ENCODE measurements around the gene SLC40A1. TPM values are rescaled to one million over a fixed set of nuclear protein-coding genes. Genes with fewer than 3 reads are reported as not detected.

Gene SLC40A1
- total and polyA plus RNA-seq, 2 of the 13 experiments (the other 11 are each of a cell fraction or from before 2014, with no cell fraction given) = 10.6 to 24.9 TPM

DNA sequence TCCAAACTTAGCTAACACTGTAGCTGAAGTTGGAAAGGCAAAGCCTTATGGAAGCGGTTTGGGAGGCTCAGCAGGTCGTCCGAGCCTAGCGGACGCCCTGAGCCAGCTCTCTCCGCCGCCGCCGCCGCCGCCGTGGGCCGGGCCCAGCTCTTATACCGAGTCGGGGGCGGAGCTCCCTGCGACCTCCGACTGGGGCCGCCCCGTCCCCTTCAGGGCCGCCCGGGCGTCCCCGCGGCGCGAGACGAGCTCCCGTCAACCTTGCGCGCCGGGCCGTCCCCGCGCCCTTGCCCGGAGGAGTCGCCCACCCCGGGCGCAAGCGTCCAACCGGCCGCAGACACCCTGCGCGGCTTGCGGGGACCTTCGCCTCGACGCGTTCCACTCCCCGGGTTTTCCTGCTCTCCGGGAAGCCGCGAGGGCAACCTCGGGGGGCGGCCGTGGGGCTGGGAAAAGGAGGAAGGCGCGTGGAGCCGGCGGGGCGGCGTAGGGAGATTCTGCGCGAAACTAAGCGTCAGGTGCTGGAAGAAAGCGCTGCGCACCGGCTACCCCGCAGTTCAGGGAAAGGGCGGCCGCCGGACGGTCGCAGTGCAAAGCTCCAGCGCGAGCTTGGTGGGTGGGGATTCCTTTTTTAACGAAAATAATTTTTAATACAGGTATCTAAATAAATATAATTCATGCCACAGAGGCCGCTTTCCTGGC is at the start of gene SLC40A1 (continued):
- TF ChIP-seq ZNF790 (CRISPR knock-in tag; IDR thresholded peaks at IDR 0.05; ENCODE audit: borderline replicate concordance) = peak; percentile 52; the same call in 1 of the 2 replicates
- TF ChIP-seq, protein P1, sequence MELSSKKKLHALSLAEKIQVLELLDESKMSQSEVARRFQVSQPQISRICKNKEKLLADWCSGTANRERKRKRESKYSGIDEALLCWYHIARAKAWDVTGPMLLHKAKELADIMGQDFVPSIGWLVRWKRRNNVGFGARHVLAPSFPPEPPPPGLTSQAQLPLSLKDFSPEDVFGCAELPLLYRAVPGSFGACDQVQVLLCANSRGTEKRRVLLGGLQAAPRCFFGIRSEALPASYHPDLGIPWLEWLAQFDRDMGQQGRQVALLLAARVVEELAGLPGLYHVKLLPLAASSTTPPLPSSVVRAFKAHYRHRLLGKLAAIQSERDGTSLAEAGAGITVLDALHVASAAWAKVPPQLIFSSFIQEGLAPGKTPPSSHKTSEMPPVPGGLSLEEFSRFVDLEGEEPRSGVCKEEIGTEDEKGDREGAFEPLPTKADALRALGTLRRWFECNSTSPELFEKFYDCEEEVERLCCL (CRISPR knock-in tag; IDR thresholded peaks at IDR 0.05; ENCODE audit: borderline replicate concordance) = no peak
- TF ChIP-seq, protein P2, sequence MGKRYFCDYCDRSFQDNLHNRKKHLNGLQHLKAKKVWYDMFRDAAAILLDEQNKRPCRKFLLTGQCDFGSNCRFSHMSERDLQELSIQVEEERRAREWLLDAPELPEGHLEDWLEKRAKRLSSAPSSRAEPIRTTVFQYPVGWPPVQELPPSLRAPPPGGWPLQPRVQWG (CRISPR knock-in tag; IDR thresholded peaks at IDR 0.05; ENCODE audit: borderline replicate concordance, low read depth) = no peak
- no peak for TF ChIP-seq FIP1L1 (IDR thresholded peaks at IDR 0.05; ENCODE audit: borderline replicate concordance, insufficient read depth, low read depth, low read length)
- no peak for TF ChIP-seq CREM (IDR thresholded peaks at IDR 0.05)
- TF ChIP-seq CREM (CRISPR knock-in tag; IDR thresholded peaks at IDR 0.05) = no peak
- TF ChIP-seq ZNF431 (CRISPR knock-in tag; IDR thresholded peaks at IDR 0.05; ENCODE audit: borderline replicate concordance, low read depth) = no peak
- TF ChIP-seq, protein P3, sequence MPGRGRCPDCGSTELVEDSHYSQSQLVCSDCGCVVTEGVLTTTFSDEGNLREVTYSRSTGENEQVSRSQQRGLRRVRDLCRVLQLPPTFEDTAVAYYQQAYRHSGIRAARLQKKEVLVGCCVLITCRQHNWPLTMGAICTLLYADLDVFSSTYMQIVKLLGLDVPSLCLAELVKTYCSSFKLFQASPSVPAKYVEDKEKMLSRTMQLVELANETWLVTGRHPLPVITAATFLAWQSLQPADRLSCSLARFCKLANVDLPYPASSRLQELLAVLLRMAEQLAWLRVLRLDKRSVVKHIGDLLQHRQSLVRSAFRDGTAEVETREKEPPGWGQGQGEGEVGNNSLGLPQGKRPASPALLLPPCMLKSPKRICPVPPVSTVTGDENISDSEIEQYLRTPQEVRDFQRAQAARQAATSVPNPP (CRISPR knock-in tag; IDR thresholded peaks at IDR 0.05) = peak; percentile 98
- TF ChIP-seq, protein P4, sequence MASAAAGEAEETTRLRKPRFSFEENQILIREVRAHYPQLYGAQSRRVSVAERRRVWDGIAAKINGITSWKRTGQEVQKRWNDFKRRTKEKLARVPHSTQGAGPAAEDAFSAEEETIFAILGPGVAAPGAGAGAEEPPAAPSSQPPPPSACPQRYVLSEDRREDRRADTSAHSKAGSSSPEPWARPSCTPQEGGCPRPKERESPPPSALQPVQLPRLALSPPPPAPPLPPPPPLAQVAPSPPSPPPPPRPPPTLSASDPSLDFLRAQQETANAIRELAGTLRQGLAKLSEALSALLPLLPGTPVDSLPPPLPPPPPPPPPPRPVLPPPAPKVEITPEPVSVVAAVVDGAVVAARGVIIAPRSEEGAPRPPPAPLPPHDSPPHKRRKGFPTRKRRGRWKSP (CRISPR knock-in tag; IDR thresholded peaks at IDR 0.05) = peak; percentile 99
- no peak for TF ChIP-seq RFX3 (CRISPR knock-in tag; IDR thresholded peaks at IDR 0.05)
- TF ChIP-seq RXRB (CRISPR knock-in tag; IDR thresholded peaks at IDR 0.05; ENCODE audit: borderline replicate concordance) = no peak; the same call in 1 of the 2 replicates
- no peak; the same call in 1 of the 2 replicates for TF ChIP-seq ELF1 (CRISPR knock-in tag; IDR thresholded peaks at IDR 0.05)
- TF ChIP-seq GTF2F1 (IDR thresholded peaks at IDR 0.05; ENCODE audit: low read length) = 0 out of 2 replicates have a peak, but pooled peaks have one; percentile 19
- no peak for TF ChIP-seq STAT5B (CRISPR knock-in tag; IDR thresholded peaks at IDR 0.05)
- TF ChIP-seq SKI (IDR thresholded peaks at IDR 0.05; ENCODE audit: partially characterized antibody) = peak; percentile 85
- peak; percentile 54; the same call in 1 of the 2 replicates for TF ChIP-seq ZNF607 (CRISPR knock-in tag; IDR thresholded peaks at IDR 0.05; ENCODE audit: borderline replicate concordance)
- TF ChIP-seq ZBTB38 (CRISPR knock-in tag; IDR thresholded peaks at IDR 0.05) = peak; percentile 91
- peak; percentile 33; the same call in 1 of the 2 replicates for TF ChIP-seq KLF6 (CRISPR knock-in tag; IDR thresholded peaks at IDR 0.05)
- no peak for TF ChIP-seq SP1 (IDR thresholded peaks at IDR 0.05)
- TF ChIP-seq SP1 (CRISPR knock-in tag; IDR thresholded peaks at IDR 0.05) = peak; percentile 68
- TF ChIP-seq KDM5B (CRISPR knock-in tag; IDR thresholded peaks at IDR 0.05; ENCODE audit: borderline replicate concordance) = peak; percentile 85; the same call in 1 of the 2 replicates
- peak; percentile 81 for TF ChIP-seq GPN1 (CRISPR knock-in tag; IDR thresholded peaks at IDR 0.05; ENCODE audit: borderline replicate concordance)
- TF ChIP-seq ZFY (CRISPR knock-in tag; IDR thresholded peaks at IDR 0.05) = peak; percentile 85
- TF ChIP-seq, protein P5, sequence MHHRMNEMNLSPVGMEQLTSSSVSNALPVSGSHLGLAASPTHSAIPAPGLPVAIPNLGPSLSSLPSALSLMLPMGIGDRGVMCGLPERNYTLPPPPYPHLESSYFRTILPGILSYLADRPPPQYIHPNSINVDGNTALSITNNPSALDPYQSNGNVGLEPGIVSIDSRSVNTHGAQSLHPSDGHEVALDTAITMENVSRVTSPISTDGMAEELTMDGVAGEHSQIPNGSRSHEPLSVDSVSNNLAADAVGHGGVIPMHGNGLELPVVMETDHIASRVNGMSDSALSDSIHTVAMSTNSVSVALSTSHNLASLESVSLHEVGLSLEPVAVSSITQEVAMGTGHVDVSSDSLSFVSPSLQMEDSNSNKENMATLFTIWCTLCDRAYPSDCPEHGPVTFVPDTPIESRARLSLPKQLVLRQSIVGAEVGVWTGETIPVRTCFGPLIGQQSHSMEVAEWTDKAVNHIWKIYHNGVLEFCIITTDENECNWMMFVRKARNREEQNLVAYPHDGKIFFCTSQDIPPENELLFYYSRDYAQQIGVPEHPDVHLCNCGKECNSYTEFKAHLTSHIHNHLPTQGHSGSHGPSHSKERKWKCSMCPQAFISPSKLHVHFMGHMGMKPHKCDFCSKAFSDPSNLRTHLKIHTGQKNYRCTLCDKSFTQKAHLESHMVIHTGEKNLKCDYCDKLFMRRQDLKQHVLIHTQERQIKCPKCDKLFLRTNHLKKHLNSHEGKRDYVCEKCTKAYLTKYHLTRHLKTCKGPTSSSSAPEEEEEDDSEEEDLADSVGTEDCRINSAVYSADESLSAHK (CRISPR knock-in tag; IDR thresholded peaks at IDR 0.05; ENCODE audit: borderline replicate concordance) = peak; percentile 8; the same call in 1 of the 2 replicates
- no peak for TF ChIP-seq DNMT1 (CRISPR knock-in tag; IDR thresholded peaks at IDR 0.05)
